ENCODE data around the gene MMP25. TPM values are rescaled to one million over a fixed set of nuclear protein-coding genes. Genes with fewer than 3 reads are reported as not detected.
A peak's percentile ranks its signal among the peaks of the same experiment; 100 is the strongest.

The MMP25 gene
- total RNA-seq, 1 experiment from 2014 or later: 0.51 TPM

DNA sequence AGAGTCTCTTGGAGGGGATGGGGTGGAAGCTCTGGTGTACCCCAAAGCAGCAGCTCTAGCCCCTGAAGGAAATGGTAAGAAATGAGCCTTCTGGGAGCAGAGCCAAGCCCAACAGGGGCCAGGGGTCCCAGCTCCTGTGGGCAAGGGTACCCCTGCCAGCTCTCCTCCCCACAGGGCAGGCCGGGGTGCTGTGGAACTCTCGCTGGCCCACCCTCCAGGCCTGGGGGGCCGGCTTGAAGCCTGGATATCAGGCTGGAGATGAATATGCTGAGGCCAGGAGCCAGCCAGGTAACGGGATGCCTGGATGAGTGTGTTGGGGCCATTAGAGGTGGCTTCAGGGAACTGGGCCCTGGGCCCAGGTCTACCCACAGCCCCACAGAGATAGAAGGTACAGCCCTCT, 45.8 kb upstream of the MMP25 start:
- no peak for DNase-seq
- Histone ChIP-seq H3K9me3 (ENCODE audit: low read length) (no peaks in the 10 kb centered on the region), H3K79me2 (ENCODE audit: low read length) (0 out of 2 replicates have a peak, but pooled peaks cover 3% of the 10 kb centered on the region), H3K27ac (ENCODE audit: low read length) (no peak overlapping the region), H3K27me3 (ENCODE audit: low read length) (no peaks in the 10 kb centered on the region), H3F3A (ENCODE audit: low read length, unreplicated experiment) (no peaks in the 10 kb centered on the region), H2AFZ (ENCODE audit: low read length) (no peak overlapping the region), H3K4me2 (ENCODE audit: low read length) (no peak overlapping the region), H3K4me1 (ENCODE audit: insufficient read depth, low read length) (no peaks in the 10 kb centered on the region), H3K9ac (ENCODE audit: low read length) (no peak overlapping the region), H3K4me3 (ENCODE audit: low read length) (no peak overlapping the region), H3K9me2 (replicated peaks; ENCODE audit: low read length) (no peaks in the 10 kb centered on the region), H3K36me3 (ENCODE audit: low read depth, low read length) (no peaks in the 10 kb centered on the region), H4K20me1 (ENCODE audit: low read length) (no peaks in the 10 kb centered on the region)
- no TSS peak for BruUV-seq (replicated peaks)
- intact Hi-C loops (cut with micrococcal nuclease): no loop called here
- CTCF ChIA-PET: no interaction called here
- TF ChIP-seq, protein P1, sequence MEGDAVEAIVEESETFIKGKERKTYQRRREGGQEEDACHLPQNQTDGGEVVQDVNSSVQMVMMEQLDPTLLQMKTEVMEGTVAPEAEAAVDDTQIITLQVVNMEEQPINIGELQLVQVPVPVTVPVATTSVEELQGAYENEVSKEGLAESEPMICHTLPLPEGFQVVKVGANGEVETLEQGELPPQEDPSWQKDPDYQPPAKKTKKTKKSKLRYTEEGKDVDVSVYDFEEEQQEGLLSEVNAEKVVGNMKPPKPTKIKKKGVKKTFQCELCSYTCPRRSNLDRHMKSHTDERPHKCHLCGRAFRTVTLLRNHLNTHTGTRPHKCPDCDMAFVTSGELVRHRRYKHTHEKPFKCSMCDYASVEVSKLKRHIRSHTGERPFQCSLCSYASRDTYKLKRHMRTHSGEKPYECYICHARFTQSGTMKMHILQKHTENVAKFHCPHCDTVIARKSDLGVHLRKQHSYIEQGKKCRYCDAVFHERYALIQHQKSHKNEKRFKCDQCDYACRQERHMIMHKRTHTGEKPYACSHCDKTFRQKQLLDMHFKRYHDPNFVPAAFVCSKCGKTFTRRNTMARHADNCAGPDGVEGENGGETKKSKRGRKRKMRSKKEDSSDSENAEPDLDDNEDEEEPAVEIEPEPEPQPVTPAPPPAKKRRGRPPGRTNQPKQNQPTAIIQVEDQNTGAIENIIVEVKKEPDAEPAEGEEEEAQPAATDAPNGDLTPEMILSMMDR (conservative IDR thresholded peaks at IDR 0.05; ENCODE audit: low read depth, low read length): no peak
- POLR2A ChIA-PET (ENCODE audit: unreplicated experiment): no interaction called here
- no peak for ATAC-seq

GRCh38 chr16:3001316-3001715, 45.0 kb upstream of the MMP25 start:
- Histone ChIP-seq H3K9me3 (ENCODE audit: low read length) (no peaks in the 10 kb centered on the region), H3F3A (ENCODE audit: low read length, unreplicated experiment) (no peaks in the 10 kb centered on the region), H3K4me1 (ENCODE audit: insufficient read depth, low read length) (no peaks in the 10 kb centered on the region), H2AFZ (ENCODE audit: low read length) (no peak overlapping the region), H3K4me3 (ENCODE audit: low read length) (no peak overlapping the region), H3K4me2 (ENCODE audit: low read length) (no peak overlapping the region), H3K27me3 (ENCODE audit: low read length) (no peaks in the 10 kb centered on the region), H3K36me3 (ENCODE audit: low read depth, low read length) (no peaks in the 10 kb centered on the region), H3K9me2 (replicated peaks; ENCODE audit: low read length) (no peaks in the 10 kb centered on the region), H3K27ac (ENCODE audit: low read length) (no peak overlapping the region), H3K9ac (ENCODE audit: low read length) (no peak overlapping the region), H3K79me2 (ENCODE audit: low read length) (0 out of 2 replicates have a peak, but pooled peaks cover 3% of the 10 kb centered on the region), H4K20me1 (ENCODE audit: low read length) (no peaks in the 10 kb centered on the region)
- POLR2A ChIA-PET (ENCODE audit: unreplicated experiment): no interaction called here
- no peak for TF ChIP-seq EZH2phosphoT487 (IDR thresholded peaks at IDR 0.05; ENCODE audit: borderline replicate concordance, low read length)
- no peak for TF ChIP-seq EZH2 (IDR thresholded peaks at IDR 0.05; ENCODE audit: low read length, unreplicated experiment)
- TF ChIP-seq, protein P1 (conservative IDR thresholded peaks at IDR 0.05; ENCODE audit: low read depth, low read length): no peak
- CTCF ChIA-PET: no interaction called here
- DNase-seq: no peak
- intact Hi-C loops (cut with micrococcal nuclease): no loop called here
- ATAC-seq: no peak
- no TSS peak for BruUV-seq (replicated peaks)

DNA sequence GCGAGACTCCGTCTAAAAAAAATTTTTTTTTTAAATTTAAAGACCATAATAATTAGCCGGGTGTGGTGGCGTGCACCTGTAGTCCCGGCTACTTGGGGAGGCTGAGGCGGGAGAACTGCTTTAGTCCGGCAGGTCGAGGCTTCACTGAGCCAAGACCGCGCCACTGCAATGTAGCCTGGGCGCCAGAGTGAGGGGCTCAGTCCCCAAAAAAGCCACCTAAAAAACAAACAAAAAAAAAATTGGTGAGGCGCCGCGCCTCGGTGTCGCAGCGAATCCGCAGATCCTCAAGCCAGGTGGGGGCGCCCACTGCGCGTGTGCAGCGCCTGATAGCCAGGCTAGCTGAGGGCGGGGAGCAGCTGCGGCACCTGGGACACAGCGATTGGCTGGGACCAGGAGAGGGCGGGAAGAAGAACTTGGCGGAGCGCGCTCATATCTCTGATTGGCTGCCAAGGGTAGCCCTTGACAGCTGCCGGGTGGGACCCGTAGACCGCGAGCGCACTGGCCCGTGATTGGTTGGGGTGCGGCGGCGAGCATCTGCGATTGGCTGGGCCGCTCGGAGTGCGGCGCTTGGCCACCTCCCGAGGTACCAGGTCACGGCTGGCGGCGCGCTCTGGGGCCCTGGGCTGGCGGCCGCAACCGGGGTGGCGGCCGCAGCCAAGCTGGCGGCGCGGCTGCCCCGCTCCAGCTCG, 42.6 kb upstream of the MMP25 start:
- Histone ChIP-seq H4K20me1 (ENCODE audit: low read length) (no peaks in the 10 kb centered on the region), H3K4me3 (ENCODE audit: low read length) (peak overlapping the region; percentile 59), H3K79me2 (ENCODE audit: low read length) (0 out of 2 replicates have a peak, but pooled peaks cover 3% of the 10 kb centered on the region), H3K36me3 (ENCODE audit: low read depth, low read length) (no peaks in the 10 kb centered on the region), H2AFZ (ENCODE audit: low read length) (peak overlapping the region; percentile 57; the same call in 1 of the 2 replicates), H3K9me2 (replicated peaks; ENCODE audit: low read length) (no peaks in the 10 kb centered on the region), H3K27ac (ENCODE audit: low read length) (no peak overlapping the region), H3K9me3 (ENCODE audit: low read length) (no peaks in the 10 kb centered on the region), H3K27me3 (ENCODE audit: low read length) (no peaks in the 10 kb centered on the region), H3K4me2 (ENCODE audit: low read length) (peak overlapping the region; percentile 78), H3F3A (ENCODE audit: low read length, unreplicated experiment) (no peaks in the 10 kb centered on the region), H3K4me1 (ENCODE audit: insufficient read depth, low read length) (peaks cover 8% of the 10 kb centered on the region), H3K9ac (ENCODE audit: low read length) (no peak overlapping the region)
- TF ChIP-seq EZH2phosphoT487 (IDR thresholded peaks at IDR 0.05; ENCODE audit: borderline replicate concordance, low read length): no peak
- TF ChIP-seq, protein P1 (conservative IDR thresholded peaks at IDR 0.05; ENCODE audit: low read depth, low read length): peak; percentile 62
- ChIA-PET POLR2A (ENCODE audit: unreplicated experiment) (interaction anchor here (0.6 to 1.2 kb wide), 3 partner anchors 16 to 1043 kb away, joined by 3 to 10 read pairs (median 5); partner anchors contain the start of gene TNFRSF12A), CTCF (interaction anchor here (0.9 to 1.5 kb wide), 2 partner anchors 24 to 28 kb away, joined by 3 to 14 read pairs; no protein-coding TSS in a partner anchor)
- intact Hi-C loops (cut with micrococcal nuclease): loop anchor here (2.0 kb wide), 1 partner anchor 25 kb away; no protein-coding TSS in a partner anchor
- no TSS peak for BruUV-seq (replicated peaks)
- DNase-seq (peak; percentile 97), ATAC-seq (peak; percentile 96)

All from PC-3 (cell line).